ENCODE measurements around the gene LTBR. TPM values are rescaled to one million over a fixed set of nuclear protein-coding genes. Genes with fewer than 3 reads are reported as not detected.

Gene LTBR
- total RNA-seq, 1 donor from 2014 or later = 23.5 TPM

DNA sequence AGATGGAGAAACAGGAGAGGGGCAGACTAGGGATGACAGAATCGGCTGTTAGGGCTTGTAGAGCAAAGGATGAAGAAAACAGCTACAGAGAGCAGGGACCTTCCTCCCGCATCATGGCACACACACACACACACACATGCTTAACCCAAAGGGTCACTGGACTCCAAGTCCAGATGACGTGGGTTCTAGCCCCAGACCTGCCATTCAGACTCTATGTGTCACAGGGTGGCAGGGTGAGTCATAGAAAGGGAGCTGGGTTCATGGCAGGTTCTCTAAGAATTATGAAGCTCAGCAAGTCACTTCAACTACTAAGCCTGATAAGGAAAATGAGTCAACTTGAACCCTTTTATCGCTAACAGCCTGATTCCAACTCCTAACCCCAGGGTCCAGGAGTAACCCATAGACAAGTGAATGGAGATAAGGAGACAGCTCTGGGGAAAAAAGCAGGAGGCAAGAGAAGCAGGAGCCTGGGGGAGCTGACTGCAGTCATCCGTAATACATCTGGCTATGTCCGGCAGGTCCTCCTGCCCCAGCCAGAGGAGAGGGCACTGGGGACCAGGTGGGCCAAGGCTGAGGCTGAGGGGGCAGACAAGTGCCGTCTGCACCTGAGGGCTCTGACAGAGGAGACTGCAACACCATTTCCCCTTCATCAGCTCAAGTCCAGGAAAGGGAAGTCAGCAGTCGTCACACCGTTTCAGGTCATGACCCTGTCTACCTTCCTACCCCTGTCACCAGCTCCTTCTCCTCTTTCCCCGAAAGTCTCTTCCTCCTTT is 38.5 kb upstream of the LTBR start:
- Histone ChIP-seq H3K4me1 (peaks cover 67% of the 10 kb centered on the region), H3K4me3 (no peak overlapping the region), H3K9me3 (replicated peaks) (no peaks in the 10 kb centered on the region), H3K27me3 (ENCODE audit: low read depth) (no peaks in the 10 kb centered on the region), H3K36me3 (no peaks in the 10 kb centered on the region), H3K27ac (replicated peaks) (peak overlapping the region; percentile 77)
- no peak for DNase-seq
- intact Hi-C loops (cut with micrococcal nuclease) = no loop called here
- TF ChIP-seq, protein P1, sequence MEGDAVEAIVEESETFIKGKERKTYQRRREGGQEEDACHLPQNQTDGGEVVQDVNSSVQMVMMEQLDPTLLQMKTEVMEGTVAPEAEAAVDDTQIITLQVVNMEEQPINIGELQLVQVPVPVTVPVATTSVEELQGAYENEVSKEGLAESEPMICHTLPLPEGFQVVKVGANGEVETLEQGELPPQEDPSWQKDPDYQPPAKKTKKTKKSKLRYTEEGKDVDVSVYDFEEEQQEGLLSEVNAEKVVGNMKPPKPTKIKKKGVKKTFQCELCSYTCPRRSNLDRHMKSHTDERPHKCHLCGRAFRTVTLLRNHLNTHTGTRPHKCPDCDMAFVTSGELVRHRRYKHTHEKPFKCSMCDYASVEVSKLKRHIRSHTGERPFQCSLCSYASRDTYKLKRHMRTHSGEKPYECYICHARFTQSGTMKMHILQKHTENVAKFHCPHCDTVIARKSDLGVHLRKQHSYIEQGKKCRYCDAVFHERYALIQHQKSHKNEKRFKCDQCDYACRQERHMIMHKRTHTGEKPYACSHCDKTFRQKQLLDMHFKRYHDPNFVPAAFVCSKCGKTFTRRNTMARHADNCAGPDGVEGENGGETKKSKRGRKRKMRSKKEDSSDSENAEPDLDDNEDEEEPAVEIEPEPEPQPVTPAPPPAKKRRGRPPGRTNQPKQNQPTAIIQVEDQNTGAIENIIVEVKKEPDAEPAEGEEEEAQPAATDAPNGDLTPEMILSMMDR (IDR thresholded peaks at IDR 0.05; ENCODE audit: borderline replicate concordance) = no peak

DNA sequence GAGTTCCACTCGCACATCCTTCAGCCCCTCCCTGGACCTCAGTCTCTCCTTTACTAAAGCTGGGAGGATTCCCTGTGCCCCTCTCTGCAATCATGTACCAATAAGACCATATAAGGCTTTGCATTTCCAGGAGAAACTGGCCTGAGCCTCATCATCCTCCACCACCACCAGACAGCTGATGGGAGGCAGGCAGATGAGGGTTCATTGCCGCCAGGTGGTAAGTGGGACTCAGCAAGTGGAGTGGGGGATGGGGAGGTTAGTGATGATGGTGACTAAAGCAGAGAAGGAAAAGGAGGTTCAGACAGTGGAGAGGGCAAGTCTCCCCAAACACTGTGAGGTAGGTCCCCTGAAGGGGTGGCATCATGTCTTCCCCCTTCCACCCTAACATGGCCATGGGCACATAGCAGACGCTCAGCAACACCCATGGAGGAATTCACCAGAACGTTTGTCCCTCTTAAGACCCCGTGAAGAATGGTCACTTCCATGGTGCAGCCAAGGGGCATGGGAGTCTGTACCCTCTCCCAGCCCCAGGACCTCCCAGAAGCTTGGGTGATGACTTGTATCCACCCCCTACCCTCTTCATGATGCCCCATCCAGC is 37.6 kb upstream of the LTBR start:
- Histone ChIP-seq H3K9me3 (replicated peaks) (no peaks in the 10 kb centered on the region), H3K4me3 (no peak overlapping the region), H3K27ac (replicated peaks) (peak overlapping the region; percentile 77), H3K4me1 (peaks cover 59% of the 10 kb centered on the region), H3K27me3 (ENCODE audit: low read depth) (no peaks in the 10 kb centered on the region), H3K36me3 (no peaks in the 10 kb centered on the region)
- TF ChIP-seq, protein P1 (IDR thresholded peaks at IDR 0.05; ENCODE audit: borderline replicate concordance) = no peak
- DNase-seq = no peak
- intact Hi-C loops (cut with micrococcal nuclease) = no loop called here

DNA sequence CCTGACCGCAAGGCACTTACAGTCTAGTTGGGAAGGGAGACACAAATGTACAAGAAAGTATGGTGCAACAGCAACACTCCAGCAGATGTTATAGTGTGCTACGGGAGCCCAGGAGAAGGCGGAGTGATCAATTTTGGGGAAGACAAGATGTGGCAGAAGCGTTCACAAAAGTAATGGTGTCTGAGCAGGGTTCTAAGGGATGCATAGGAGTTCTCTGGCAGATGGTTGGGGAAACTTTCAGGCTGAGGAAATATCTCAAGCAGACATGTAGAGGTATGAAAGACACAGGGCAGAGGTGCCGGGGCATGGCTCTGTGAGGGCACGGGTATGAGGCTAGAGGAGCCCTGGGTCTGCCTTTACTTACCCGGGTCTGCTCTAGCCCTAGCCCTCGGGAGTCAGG is 37.0 kb upstream of the LTBR start:
- Histone ChIP-seq H3K9me3 (replicated peaks) (no peaks in the 10 kb centered on the region), H3K4me1 (peaks cover 54% of the 10 kb centered on the region), H3K27me3 (ENCODE audit: low read depth) (no peaks in the 10 kb centered on the region), H3K27ac (replicated peaks) (peak overlapping the region; percentile 77), H3K36me3 (no peaks in the 10 kb centered on the region), H3K4me3 (no peak overlapping the region)
- intact Hi-C loops (cut with micrococcal nuclease) = no loop called here
- TF ChIP-seq, protein P1 (IDR thresholded peaks at IDR 0.05; ENCODE audit: borderline replicate concordance) = no peak
- DNase-seq = no peak

DNA sequence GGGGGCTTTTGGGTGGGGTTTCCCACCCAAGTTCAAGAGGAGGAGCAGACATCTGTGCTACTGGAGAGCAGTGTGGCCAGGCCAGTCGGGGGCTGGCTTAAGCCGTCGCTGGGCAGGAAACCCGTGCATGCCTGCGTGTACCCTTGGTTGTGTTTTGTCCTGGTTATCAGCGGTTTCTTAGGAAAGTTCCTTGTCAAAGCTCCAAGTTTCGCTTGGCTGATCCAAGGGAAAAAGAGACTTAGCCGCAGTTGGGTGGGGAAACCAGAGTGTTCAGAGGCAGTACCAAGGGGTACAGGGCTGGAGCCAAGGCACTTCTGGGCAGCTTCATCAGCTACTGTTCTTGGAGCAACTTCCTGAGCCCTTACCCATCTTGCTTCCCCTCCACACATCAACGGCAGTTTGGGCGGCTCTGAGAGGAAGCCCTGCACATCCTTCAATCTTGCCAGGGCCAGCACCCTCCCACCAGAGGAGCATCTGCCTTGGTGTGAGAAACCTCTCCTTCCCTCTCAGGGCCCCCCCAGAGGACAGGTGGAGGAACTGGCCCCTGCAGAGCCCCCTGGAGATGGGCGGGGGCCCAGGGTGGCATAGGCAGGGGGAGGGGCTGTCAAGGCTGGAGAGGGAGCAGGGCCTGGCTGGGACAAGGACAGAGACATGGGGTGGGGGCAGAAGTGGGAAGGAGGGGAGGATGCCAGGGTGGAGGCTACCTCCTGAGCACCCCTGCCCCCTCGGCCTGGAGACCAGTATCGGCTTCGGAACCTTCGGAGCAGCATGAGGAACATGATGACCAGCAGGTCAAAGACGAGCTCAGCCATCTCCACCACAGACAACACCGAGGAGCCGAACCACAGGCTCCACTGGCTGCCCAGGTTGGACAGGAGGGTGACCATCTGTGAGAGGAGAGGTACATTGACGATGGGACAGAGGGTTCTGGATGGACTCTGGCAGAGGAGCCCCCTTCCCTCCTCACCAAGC is 36.3 kb upstream of the LTBR start:
- intact Hi-C loops (cut with micrococcal nuclease) = no loop called here
- no peaks in the 10 kb centered on the region for H3K36me3 ChIP-seq
- peak overlapping the region; percentile 32 for H3K4me3 ChIP-seq
- DNase-seq = peak; percentile 61
- TF ChIP-seq, protein P1 (IDR thresholded peaks at IDR 0.05; ENCODE audit: borderline replicate concordance) = no peak
- no peaks in the 10 kb centered on the region for H3K9me3 ChIP-seq (replicated peaks)
- peak overlapping the region; percentile 77 for H3K27ac ChIP-seq (replicated peaks)
- peaks cover 54% of the 10 kb centered on the region for H3K4me1 ChIP-seq
- H3K27me3 ChIP-seq (ENCODE audit: low read depth) = no peaks in the 10 kb centered on the region

DNA sequence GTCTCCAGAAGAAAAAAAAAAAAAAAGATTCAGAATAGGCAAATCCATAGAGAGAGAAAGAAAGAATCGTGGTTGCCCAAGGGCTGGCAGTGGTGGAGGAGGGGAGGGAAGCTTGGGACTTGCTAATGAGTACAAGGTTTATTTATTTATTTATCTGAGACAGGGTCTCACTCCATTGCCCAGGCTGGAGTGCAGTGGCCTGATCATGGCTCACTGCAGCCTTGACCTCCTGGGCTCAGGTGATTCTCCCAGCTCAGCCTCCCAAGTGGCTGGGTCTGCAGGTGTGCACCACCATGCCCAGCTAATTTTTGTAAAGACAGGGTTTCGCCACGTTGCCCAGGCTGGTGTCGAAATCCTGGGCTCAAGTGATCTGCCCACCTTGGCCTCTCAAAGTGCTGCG is 32.3 kb upstream of the LTBR start:
- Histone ChIP-seq H3K27ac (replicated peaks) (peak overlapping the region; percentile 58), H3K4me3 (no peak overlapping the region), H3K4me1 (peaks cover 27% of the 10 kb centered on the region), H3K27me3 (ENCODE audit: low read depth) (no peaks in the 10 kb centered on the region), H3K36me3 (no peaks in the 10 kb centered on the region), H3K9me3 (replicated peaks) (no peaks in the 10 kb centered on the region)
- TF ChIP-seq, protein P1 (IDR thresholded peaks at IDR 0.05; ENCODE audit: borderline replicate concordance) = no peak
- intact Hi-C loops (cut with micrococcal nuclease) = no loop called here
- no peak for DNase-seq

Measured in left ventricle myocardium inferior (tissue), 1 donor.